Calu3 (cell line): ENCODE data around the gene CAVIN2. TPM values are rescaled to one million over a fixed set of nuclear protein-coding genes. Genes with fewer than 3 reads are reported as not detected.

ENCODE experiments used
- BruUV-seq: library from RNA; stranded (reverse); fragments of 400-500 nt; replicated peaks from 2 replicates; lab custom pipeline; 2021; lab: Mats Ljungman, UMichigan
- CTCF ChIA-PET: fragments of 300-600 bp; sonication (Branson Sonifier 250); formaldehyde crosslinking; loops from one replicate; lab custom pipeline; 2022; ENCODE audit warnings: antibody characterized with exemption; lab: Charles Lee
- DNase-seq: peaks from one replicate; pipeline ENCODE4 v3.0.0; 2022
- H3K27ac Mint-ChIP-seq: one replicate; pipeline ENCODE4 v1.8.0; 2022; ENCODE audit warnings: mixed read lengths; ENCODE audit not compliant: unreplicated experiment
- H3K27me3 Mint-ChIP-seq: one replicate; pipeline ENCODE4 v1.8.0; 2022; ENCODE audit warnings: mixed read lengths; ENCODE audit not compliant: unreplicated experiment
- H3K36me3 Mint-ChIP-seq: one replicate; pipeline ENCODE4 v1.8.0; 2022; ENCODE audit warnings: mild to moderate bottlenecking, moderate library complexity, mixed read lengths; ENCODE audit not compliant: insufficient read depth, unreplicated experiment
- H3K4me1 Mint-ChIP-seq: one replicate; pipeline ENCODE4 v1.8.0; 2022; ENCODE audit warnings: mild to moderate bottlenecking, low read depth, mixed read lengths; ENCODE audit not compliant: unreplicated experiment
- H3K4me3 Mint-ChIP-seq: one replicate; pipeline ENCODE4 v1.8.0; 2022; ENCODE audit warnings: mild to moderate bottlenecking, low read depth, moderate library complexity, mixed read lengths; ENCODE audit not compliant: unreplicated experiment
- H3K9me3 Mint-ChIP-seq: one replicate; pipeline ENCODE4 v1.8.0; 2022; ENCODE audit warnings: low read depth, mixed read lengths; ENCODE audit not compliant: unreplicated experiment
- CTCF ChIP-seq: fragments of 200-600 bp; IDR thresholded peaks from one replicate; pipeline ENCODE4 v1.8.0; 2022; ENCODE audit warnings: antibody characterized with exemption; ENCODE audit not compliant: unreplicated experiment
- intact Hi-C: fragments of 100-400 bp; cut with micrococcal nuclease; formaldehyde crosslinking; loops from one replicate; pipeline ENCODE4 v1.10.0; 2022; ENCODE audit not compliant: unreplicated experiment
- total RNA-seq: library from RNA; stranded (reverse); gene quantifications from 2 replicates; pipeline ENCODE4 v1.2.3, GENCODE V29; 2022

Gene CAVIN2
- total RNA-seq, 1 experiment from 2014 or later, result not detected

GRCh38 chr2:191864628-191865374 lies 17.9 kb upstream of the CAVIN2 start:
- CTCF ChIA-PET, result no interaction called here
- no peak overlapping the region for H3K27ac Mint-ChIP-seq
- no peaks in the 10 kb centered on the region for H3K27me3 Mint-ChIP-seq
- H3K4me3 Mint-ChIP-seq, result no peak overlapping the region
- H3K9me3 Mint-ChIP-seq, result peaks cover 6% of the 10 kb centered on the region
- TF ChIP-seq CTCF, result no peak
- intact Hi-C loops, result loop anchor here (5.0 kb wide), 2 partner anchors 52 to 308 kb away; no protein-coding TSS in a partner anchor
- BruUV-seq, result no TSS peak
- H3K36me3 Mint-ChIP-seq, result no peaks in the 10 kb centered on the region
- DNase-seq, result no peak
- H3K4me1 Mint-ChIP-seq, result peaks cover 48% of the 10 kb centered on the region

- no peak for DNase-seq
- Mint-ChIP-seq H3K36me3 (no peaks in the 10 kb centered on the region), H3K9me3 (peaks cover 6% of the 10 kb centered on the region), H3K27me3 (no peaks in the 10 kb centered on the region), H3K4me1 (peaks cover 40% of the 10 kb centered on the region), H3K27ac (no peak overlapping the region), H3K4me3 (no peak overlapping the region)
- CTCF ChIA-PET, result interaction anchor here (0.7 kb wide), 1 partner anchor 696 kb away, joined by 3 read pairs; no protein-coding TSS in a partner anchor
- intact Hi-C loops, result no loop called here
- no peak for TF ChIP-seq CTCF
- no TSS peak for BruUV-seq
These were observed 17.1 kb upstream of the CAVIN2 start for GRCh38 chr2:191863988-191864387.

GRCh38 chr2:191862156-191862775 lies 15.4 kb upstream of the CAVIN2 start:
- Mint-ChIP-seq H3K27ac (no peak overlapping the region), H3K9me3 (peaks cover 6% of the 10 kb centered on the region), H3K27me3 (no peaks in the 10 kb centered on the region), H3K4me3 (no peak overlapping the region), H3K4me1 (peaks cover 38% of the 10 kb centered on the region), H3K36me3 (no peaks in the 10 kb centered on the region)
- intact Hi-C loops, result no loop called here
- no TSS peak for BruUV-seq
- no peak for DNase-seq
- CTCF ChIA-PET, result interaction anchor here (1.3 kb wide), 2 partner anchors 9 to 300 kb away, joined by 3 to 4 read pairs; no protein-coding TSS in a partner anchor
- TF ChIP-seq CTCF, result no peak

GRCh38 chr2:191860760-191861466 lies 14.0 kb upstream of the CAVIN2 start:
- Mint-ChIP-seq H3K9me3 (peaks cover 6% of the 10 kb centered on the region), H3K27ac (no peak overlapping the region), H3K4me3 (no peak overlapping the region), H3K4me1 (peaks cover 26% of the 10 kb centered on the region), H3K27me3 (no peaks in the 10 kb centered on the region), H3K36me3 (no peaks in the 10 kb centered on the region)
- TF ChIP-seq CTCF, result no peak
- BruUV-seq, result no TSS peak
- intact Hi-C loops, result no loop called here
- CTCF ChIA-PET, result interaction anchor here (1.3 kb wide), 2 partner anchors 10 to 302 kb away, joined by 3 to 4 read pairs; no protein-coding TSS in a partner anchor
- DNase-seq, result no peak
